GM18517 (cell line): ENCODE measurements around the gene CEACAM16.
A peak's percentile ranks its signal among the peaks of the same experiment; 100 is the strongest.
"Not testable (repeated sequence)": the region's sequence is repeated elsewhere in the genome, so short reads cannot be mapped to it uniquely, and the experiment has no call there.

ENCODE experiments used
- ATAC-seq: cut with Tn5 transposase; IDR thresholded peaks from one replicate; pipeline ENCODE4 v1.9.1; 2021; ENCODE audit warnings: mild to moderate bottlenecking, moderate library complexity; ENCODE audit not compliant: unreplicated experiment

The CEACAM16 gene

DNA sequence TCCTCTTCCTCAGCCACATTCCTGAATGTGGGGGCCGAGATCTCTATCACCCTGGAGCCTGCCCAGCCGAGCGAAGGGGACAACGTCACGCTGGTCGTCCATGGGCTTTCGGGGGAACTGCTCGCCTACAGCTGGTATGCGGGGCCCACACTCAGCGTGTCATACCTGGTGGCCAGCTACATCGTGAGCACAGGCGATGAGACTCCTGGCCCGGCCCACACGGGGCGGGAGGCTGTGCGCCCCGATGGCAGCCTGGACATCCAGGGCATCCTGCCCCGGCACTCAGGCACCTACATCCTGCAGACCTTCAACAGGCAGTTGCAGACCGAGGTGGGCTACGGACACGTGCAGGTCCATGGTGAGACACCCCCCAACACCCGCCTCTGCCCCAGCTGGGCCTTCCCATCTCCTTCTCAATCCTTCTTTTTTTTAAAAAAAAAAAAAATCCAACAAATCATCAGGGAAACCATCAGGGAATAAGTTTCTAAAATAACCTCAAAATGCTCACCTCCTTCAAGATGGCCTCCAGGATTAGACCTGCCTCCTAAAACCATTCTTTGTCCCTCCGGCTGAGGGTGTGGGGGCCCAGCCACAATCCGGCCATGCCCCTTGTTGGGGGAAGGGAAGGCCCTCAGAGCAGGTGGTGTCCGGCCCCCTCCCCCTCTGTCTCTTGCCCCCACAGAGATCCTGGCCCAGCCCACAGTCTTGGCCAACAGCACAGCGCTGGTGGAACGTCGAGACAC lies 4.6 kb downstream of the CEACAM16 start:
- no peak for ATAC-seq

DNA sequence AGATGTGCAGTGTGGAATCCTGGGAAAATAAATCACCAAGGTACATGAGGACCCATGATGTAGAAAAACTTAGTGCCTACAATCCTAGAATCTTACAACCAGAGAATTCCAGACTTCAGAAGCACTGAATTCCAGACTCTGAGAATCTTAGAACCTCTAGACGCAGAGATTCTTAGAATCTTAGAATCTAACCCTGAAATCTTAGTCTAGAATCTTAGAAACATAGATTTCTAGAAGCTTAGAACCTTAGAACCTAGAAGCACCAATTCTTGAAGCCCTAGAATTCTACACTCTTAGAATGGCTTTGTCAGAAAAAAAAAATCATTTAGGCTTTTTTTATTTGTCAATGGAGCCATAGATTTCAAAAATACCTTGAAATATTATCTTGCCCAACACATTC lies 6.0 kb downstream of the CEACAM16 start:
- no peak for ATAC-seq

GRCh38 chr19:44705502-44706010 lies 6.6 kb downstream of the CEACAM16 start:
- no peak for ATAC-seq

GRCh38 chr19:44706506-44707236 lies 7.7 kb downstream of the CEACAM16 start:
- no peak for ATAC-seq

GRCh38 chr19:44707794-44708193 lies 8.8 kb downstream of the CEACAM16 start:
- ATAC-seq: no peak

DNA sequence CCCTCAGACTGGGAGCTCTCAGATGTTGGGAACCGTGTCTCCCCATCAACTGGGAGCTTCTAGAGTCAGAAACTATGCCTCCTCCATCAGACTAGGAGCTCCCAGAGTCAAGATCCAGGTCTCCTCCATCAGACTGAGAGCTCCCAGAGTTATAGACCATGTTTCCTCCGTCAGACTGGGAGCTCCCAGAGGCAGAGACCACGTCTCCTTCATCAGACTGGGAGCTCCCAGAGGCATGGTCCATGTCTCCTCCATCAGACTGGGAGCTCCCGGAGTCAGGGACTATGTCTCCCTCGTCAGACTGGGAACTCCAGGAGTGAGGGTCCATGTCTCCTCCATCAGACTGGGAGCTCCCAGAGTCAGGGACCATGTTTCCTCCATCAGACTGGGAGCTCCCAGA lies 10.0 kb downstream of the CEACAM16 start:
- ATAC-seq: no peak

DNA sequence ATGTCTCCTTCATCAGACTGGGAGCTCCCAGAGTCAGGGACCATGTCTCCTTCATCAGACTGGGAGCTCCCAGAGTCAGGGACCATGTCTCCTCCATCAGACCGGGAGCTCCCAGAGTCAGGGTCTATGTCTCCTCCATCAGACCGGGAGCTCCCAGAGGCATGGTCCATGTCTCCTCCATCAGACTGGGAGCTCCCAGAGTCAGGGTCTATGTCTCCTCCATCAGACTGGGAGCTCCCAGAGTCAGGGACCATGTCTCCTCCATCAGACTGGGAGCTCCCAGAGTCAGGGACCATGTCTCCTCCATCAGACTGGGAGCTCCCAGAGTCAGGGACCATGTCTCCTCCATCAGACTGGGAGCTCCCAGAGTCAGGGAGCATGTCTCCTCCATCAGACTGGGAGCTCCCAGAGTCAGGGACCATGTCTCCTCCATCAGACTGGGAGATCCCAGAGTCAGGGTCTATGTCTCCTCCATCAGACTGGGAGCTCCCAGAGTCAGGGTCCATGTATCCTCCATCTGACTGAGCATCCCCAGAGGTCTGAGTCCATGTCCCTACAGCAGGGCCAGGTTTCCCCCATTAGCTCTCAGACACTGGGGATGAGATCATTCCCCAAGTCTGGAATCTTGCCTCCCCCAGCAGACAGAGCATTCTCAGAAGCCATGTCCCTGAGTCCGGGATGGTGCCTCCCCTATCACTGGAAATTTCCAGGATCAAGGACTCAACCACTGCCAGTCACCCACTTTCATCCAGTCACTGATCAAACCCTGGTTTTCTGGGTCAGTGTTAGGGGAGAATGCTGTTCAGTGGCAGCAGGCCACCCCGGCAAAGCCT lies 10.7 kb downstream of the CEACAM16 start:
- ATAC-seq: not testable (repeated sequence)

DNA sequence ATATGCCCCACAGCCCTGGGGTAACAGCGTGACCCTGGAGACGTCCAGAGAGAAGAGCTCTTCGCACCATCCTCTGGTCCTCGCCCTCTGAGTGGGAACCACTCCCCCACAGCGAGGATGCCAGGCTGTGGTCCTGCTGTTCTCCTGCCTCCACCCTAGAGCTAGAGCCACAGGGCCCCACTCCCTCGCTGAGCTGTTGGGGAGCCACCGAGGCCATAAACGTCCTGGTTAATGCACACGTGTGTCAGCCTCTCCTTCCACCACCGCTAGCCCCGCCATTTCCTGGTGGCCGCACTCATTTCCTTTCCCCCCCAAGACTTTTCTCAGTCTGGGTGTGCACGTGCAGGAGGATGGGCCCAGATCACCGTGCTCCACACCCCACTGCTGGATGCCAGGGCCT lies 11.5 kb downstream of the CEACAM16 start:
- no peak for ATAC-seq

DNA sequence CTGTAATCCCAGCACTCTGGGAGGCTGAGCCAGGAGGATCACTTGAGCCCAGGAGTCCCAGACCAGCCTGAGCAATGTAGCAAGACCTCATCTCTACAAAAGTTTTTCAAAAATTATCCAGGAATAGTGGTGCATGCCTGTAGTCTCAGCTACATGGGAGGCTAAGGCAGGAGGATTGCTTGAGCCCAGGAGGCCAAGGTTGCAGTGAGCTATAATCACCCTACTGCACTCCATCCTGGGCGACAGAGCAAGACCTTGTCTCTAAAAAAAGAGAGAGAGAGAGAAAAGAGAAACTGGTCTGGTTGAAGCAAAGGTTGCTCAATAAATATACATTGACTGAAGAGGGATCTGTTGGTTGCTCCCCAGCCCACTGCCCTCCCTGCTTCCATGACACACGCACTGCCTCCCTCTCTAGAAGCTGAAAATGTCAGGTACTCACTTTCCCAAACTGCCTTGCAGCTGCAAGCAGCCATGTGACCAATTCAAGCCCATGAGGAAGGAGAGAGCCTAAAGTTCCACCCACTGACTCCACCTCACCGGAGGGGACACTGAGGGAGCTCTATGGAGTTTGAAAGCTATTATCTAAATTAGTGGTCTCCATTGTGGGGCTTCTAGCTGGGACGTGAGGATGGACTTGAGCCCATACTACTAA lies 14.0 kb downstream of the CEACAM16 start:
- no peak for ATAC-seq

GRCh38 chr19:44714597-44715169 lies 15.7 kb downstream of the CEACAM16 start:
- ATAC-seq: no peak

- ATAC-seq: no peak
Measured at GRCh38 chr19:44717603-44718002, 18.7 kb downstream of the CEACAM16 start.

- ATAC-seq: no peak
Measured at GRCh38 chr19:44718441-44719261, 19.7 kb downstream of the CEACAM16 start.

GRCh38 chr19:44719262-44719701 lies 20.3 kb downstream of the CEACAM16 start:
- ATAC-seq: no peak

DNA sequence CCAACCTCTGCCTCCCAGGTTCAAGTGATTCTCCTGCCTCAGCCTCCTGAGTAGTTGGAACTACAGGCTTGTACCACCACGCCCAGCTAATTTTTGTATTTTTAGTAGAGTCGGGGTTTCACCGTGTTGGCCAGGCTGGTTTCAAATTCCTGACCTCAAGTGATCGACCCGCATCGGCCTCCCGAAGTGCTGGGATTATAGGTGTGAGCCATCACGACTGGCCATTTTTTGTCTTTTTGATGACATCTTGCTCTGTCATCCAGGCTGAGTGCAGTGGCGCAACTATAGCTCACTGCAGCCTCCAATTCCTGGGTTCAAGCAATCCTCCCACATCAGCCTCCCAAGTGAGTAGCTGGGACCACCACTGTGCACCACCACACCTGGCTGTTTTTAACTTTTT lies 21.4 kb downstream of the CEACAM16 start:
- not testable (repeated sequence) for ATAC-seq

GRCh38 chr19:44720945-44721344 lies 22.0 kb downstream of the CEACAM16 start:
- ATAC-seq: no peak

GRCh38 chr19:44721369-44721768 lies 22.4 kb downstream of the CEACAM16 start:
- not testable (repeated sequence) for ATAC-seq

- no peak for ATAC-seq
Measured at GRCh38 chr19:44722131-44723121, 23.5 kb downstream of the CEACAM16 start.

GRCh38 chr19:44723299-44723951 lies 24.5 kb downstream of the CEACAM16 start:
- ATAC-seq: peak; percentile 15
